GM13976 (cell line): ENCODE results near the gene SYNJ2.
A peak's percentile ranks its signal among the peaks of the same experiment; 100 is the strongest.

Experiments
- DNase-seq: peaks from one replicate; pipeline ENCODE4 v3.0.0; 2012; ENCODE audit warnings: low spot score
- CTCF ChIP-seq: IDR thresholded peaks from 2 replicates; pipeline ENCODE4 v1.5.1; 2012; ENCODE audit warnings: borderline replicate concordance, mild to moderate bottlenecking; ENCODE audit not compliant: insufficient read depth; ENCODE audit errors: extremely low read depth, missing control alignments, control extremely low read depth
- in situ Hi-C: fragments of 300-500 bp; cut with MboI; formaldehyde crosslinking; loops from one replicate; pipeline ENCODE4 v1.12.0; 2022; ENCODE audit warnings: low sequenced_read_pairs, mixed read lengths, inconsistent platforms; ENCODE audit not compliant: unreplicated experiment

SYNJ2 gene

GRCh38 chr6:157976345-157977175 is 5.1 kb upstream of the SYNJ2 start:
- in situ Hi-C loops, result no loop called here
- DNase-seq, result no peak
- no peak for TF ChIP-seq CTCF

- in situ Hi-C loops, result no loop called here
- no peak for DNase-seq
- no peak for TF ChIP-seq CTCF
Observed at GRCh38 chr6:157977176-157977804, 4.4 kb upstream of the SYNJ2 start.

- TF ChIP-seq CTCF, result no peak
- in situ Hi-C loops, result no loop called here
- no peak for DNase-seq
Observed at GRCh38 chr6:157978021-157978783, 3.5 kb upstream of the SYNJ2 start.

- in situ Hi-C loops, result no loop called here
- no peak for TF ChIP-seq CTCF
- DNase-seq, result no peak
Observed at GRCh38 chr6:157980288-157981131, 1.2 kb upstream of the SYNJ2 start.

- no peak for TF ChIP-seq CTCF
- peak; percentile 52 for DNase-seq
- in situ Hi-C loops, result no loop called here
Observed at GRCh38 chr6:157981132-157981394, 600 bp upstream of the SYNJ2 start.

GRCh38 chr6:157982102-157982562 is 469 bp downstream of the SYNJ2 start:
- no peak for TF ChIP-seq CTCF
- DNase-seq, result peak; percentile 69
- in situ Hi-C loops, result no loop called here
